ENCODE results near the gene C19orf67.

Gene C19orf67

DNA sequence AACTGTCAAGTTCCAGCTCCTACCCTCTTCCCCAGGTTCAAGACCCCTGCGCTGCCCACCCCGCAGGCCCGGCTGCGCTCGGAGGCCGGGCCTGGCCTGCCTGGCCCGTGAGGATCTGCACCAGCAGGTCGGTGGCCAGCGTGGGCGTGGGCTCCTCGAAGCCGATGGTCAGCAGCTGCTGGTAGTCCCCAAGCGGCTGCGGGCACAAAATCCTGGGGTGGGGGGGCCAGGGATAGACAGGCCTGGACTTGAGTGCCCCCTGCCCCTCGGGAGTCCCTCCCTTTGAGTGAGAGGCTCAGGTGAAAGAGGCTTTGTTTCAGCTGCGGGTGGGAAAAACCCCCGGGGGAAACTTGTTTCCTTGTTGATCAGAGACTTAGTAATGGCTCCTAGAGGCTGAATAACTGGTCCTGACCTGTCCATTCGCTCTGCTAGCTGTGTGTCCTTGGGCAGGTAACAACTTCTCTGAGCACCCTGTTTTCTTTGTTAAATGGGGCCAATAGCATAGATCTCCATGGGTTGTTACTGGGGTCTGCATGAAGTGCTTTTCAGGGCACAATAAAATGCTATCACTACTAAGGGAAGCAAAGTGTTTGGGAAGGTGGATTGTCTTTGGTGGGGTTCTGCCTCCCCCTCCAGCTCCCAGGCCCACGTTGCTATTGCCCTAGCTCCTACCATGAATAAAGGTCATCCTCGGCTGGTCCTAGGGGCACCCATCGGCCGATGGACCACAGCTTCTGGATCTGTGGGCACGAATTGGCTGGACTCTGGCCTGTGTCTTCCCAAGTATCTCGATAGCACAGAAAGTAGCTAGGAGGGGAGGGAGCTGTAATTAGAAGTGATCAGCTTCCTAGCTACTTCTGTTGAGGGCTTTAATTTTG, 3.5 kb downstream of the C19orf67 start:
- no peak for DNase-seq (ENCODE audit: low read depth)

DNA sequence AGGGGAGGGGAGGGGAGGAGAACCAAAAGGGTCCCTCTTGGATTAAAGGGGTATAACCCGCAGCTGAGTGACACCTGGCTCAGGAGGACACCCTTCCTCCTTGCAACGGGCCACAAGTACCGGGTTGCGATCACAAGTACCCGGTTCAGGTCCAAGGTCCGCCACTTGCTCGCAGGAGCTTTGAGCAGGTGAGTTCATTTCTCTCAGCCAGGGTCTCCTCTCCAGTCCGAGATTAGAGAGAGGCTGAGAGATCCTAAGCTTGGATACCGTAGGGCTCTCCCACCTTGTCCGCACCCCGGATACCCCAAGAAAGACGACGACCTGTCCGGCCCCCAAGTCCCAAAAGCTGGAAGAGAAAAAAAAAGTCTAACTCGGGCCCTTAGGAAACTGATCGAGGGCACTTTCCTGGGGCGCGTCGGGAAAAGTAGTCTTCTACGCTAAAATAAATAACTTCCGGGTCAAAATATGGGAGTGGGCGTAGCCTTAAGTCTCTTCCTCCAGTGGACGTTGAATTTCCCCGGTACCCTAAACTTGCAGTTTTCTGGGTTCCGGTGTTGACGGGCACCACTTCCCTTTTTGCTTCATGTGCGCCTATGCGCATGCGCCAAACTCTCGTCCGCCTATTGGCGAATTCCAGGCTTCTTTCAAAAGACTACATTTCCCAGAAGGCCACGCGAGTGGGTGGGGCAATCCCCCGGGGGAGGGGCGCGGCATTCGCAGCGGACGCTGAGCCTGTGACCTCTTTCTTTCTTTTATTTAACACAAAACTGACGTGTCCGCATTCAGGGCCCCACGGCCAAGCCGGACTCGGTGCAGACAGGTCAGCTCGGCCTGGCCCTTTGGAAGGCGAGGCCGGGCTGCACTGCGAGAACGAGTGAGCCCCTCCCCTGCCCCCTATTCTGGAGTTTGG, 4.4 kb downstream of the C19orf67 start:
- peak; percentile 100 for DNase-seq (ENCODE audit: low read depth)

- no peak for DNase-seq (ENCODE audit: low read depth)
These were observed 7.2 kb downstream of the C19orf67 start for GRCh38 chr19:14078411-14078810.

GRCh38 chr19:14073925-14074838, 11.4 kb downstream of the C19orf67 start:
- DNase-seq (ENCODE audit: low read depth): no peak

DNA sequence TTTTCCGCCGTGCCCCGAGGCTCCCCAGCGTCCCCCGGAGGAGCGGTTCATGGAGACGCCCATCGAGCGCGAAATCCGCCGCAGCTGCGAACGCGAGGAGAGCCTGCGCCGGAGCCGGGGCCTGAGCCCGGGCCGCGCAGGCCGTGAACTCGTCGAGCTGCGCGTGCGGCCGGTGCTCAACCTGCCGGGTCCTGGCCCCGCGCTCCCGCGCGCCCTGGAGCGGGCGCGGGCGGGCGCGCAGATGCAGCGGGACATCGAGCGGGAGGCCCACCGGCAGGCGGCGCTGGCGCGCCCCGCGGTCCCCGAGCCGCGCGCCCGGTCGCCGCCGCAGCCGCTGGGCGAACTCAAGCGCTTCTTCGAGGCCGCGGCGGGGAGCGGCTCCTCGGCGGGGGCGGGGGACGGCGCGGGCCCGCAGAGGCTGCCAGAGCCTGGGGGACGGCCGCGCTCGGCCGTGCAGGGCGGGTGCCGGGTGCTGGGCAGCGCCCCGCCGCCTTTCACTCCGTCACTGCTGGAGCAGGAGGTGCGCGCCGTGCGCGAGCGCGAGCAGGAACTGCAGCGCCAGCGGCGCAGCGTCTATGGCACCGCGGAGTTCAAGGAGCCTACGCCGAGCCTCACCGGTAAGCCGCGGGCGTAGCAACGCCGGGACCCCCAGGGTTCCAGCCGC, 12.2 kb downstream of the C19orf67 start:
- DNase-seq (ENCODE audit: low read depth): peak; percentile 76

DNA sequence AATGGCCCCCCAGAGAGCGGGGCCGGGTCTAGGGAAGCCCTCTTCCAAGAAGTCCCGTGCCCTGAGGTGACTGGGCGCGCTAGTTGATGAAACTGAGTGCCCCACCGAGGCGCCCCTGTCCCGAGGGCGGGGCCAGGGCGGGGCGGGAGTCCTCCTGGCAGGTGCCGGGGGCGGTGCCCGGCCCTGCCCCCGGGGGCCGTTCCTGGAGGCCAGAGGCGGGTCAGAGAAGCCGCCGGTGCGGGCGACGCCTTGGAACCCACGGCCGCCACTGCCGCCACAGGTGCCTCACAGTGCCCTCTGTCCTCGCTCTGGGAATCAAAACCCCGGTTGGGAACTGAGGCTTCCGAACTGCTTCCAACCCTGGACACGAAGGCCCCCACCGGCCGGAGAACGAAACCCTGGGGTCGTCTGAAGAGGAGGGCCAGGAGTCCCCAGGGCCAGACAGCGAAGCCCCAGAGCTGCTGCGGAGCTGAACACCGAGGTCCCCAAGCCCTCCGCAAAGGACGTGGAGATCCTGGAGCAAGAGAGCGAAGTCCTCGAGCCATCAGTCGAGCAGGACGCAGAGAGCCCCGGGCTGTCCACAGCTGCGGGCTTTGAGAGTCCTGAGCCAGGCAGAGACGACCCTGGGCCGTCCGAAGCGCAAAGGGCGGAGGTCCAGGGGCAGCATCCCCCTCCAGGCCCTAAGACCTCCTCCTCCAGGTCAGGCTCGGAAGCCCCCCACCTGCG, 12.9 kb downstream of the C19orf67 start, which contains the start of gene MISP3:
Gene MISP3, plus strand, starts transcription at position 252 of the 726 bp plus-strand sequence. CDS start 524 bp downstream, outside the sequence.
- peak; percentile 43 for DNase-seq (ENCODE audit: low read depth)

DNA sequence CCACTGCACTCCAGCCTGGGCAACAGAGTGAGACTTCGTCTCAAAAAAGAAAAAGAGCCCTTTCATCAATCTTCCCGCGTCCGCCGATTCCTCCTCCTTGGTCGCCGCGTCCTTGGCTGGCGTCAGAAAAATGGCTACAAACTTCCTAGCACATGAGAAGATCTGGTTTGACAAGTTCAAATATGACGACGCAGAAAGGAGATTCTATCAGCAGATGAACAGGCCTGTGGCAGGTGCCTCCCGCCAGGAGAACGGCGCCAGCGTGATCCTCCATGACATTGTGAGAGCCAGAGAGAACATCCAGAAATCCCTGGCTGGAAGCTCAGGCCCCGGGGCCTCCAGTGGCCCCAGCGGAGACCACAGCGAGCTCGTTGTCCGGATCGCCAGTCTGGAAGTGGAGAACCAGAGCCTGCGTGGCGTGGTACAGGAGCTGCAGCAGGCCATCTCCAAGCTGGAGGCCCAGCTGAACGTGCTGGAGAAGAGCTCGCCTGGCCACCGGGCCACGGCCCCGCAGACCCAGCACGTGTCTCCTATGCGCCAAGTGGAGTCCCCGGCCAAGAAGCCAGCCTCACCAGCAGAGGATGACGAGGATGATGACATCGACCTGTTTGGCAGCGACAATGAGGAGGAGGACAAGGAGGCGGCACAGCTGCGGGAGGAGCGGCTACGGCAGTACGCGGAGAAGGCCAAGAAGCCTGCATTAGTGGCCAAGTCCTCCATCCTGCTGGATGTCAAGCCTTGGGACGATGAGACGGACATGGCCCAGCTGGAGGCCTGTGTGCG, 15.1 kb downstream of the C19orf67 start:
- DNase-seq (ENCODE audit: low read depth): no peak

DNA sequence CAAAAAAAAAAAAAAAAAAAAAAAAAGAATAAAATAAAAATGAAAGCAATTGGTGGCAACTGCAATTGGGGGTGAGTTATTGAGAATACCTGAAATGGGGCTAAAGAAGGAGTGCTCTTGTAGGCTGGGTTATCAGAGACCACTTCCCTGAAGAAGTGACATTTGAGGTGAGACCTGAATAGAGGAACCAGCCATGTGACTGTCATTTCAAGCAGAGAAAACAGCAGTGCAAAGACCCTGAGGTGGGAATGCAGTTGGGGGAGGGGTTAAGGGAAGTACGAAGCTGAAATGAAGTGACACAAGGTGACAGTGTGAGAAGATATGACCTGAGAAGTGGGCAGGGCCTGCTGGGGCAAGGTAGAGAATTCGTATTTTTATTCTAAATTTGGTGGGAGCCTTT, 19.4 kb downstream of the C19orf67 start:
- no peak for DNase-seq (ENCODE audit: low read depth)

- peak; percentile 28 for DNase-seq (ENCODE audit: low read depth)
These were observed 22.5 kb downstream of the C19orf67 start for GRCh38 chr19:14063105-14063504.

DNA sequence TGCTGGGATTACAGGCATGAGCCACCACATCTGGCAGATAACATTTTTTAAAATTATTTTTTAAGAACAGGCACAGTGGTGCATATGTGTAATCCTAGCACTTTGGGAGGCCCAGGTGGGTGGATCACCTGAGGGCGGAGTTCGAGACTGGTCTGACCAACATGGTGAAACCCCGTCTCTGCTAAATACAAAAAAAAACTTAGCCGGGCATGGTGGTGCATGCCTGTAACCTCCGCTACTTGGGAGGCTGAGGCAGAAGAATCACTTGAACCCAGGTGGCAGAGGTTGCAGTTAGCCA, 23.1 kb downstream of the C19orf67 start:
- no peak for DNase-seq (ENCODE audit: low read depth)

GRCh38 chr19:14061751-14062557, 23.6 kb downstream of the C19orf67 start, which contains the start of gene PALM3:
Gene PALM3, minus strand, starts transcription at chr19:14062076. Its CDS starts 96 bp downstream, at chr19:14061980.
- DNase-seq (ENCODE audit: low read depth): no peak

DNA sequence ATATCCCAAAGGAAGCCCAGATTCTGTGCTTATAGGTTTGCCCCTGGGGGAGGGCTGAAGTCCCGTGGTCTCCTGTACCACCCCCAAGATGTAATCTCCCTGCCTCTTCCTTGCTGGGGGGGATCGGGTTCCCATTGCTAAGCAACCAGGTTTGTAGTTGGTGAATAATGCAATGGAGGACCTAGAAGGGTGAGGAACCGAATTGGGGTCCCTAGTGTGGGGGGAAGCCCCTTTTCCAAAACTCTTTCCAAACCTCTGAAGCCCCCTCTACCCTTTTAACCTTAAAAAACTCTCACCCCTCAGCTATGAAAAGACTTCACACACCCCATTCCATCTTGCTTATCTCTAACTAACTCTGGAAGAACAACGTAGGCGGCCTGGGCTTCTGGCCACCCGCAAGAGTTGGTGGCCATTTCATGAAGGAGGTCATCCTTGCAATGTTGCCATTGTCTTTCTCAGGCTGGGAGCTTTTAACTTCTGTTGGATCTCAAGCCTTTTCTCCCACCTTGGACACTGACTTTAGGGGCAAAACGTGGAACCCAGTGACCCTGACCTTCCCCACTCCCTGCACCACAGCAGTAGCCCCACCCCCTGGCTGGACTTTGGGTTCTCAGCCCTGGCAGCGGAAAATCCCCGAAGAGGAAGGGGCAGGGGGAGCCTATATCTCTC, 24.4 kb downstream of the C19orf67 start:
- no peak for DNase-seq (ENCODE audit: low read depth)

DNA sequence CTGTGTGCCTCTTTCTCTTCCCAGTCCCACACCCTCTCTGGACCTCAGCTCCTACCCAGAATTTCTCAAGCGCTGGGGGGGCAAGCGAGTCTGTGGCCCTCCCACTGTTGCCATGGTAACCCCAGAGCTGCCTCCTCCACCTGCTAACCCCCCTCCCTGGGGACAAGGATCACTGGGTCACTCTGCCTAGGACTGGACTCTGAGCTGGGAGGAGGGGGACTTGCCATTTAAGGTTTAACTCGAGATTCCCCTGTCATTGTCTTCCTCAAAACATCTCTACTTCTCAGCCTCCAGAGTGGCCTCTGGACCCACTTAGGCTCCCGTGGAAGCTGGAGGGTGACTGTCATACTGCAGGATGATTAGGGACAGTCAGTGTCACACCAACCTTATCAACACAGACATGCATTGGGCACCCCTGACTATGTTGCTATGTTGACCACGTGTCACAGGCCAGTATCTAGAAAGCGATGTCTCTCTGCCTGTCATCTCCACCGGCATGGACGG, 25.9 kb downstream of the C19orf67 start:
- DNase-seq (ENCODE audit: low read depth): no peak

GRCh38 chr19:14059093-14059480, 26.5 kb downstream of the C19orf67 start:
- no peak for DNase-seq (ENCODE audit: low read depth)

- no peak for DNase-seq (ENCODE audit: low read depth)
These were observed 27.1 kb downstream of the C19orf67 start for GRCh38 chr19:14058182-14059092.

DNA sequence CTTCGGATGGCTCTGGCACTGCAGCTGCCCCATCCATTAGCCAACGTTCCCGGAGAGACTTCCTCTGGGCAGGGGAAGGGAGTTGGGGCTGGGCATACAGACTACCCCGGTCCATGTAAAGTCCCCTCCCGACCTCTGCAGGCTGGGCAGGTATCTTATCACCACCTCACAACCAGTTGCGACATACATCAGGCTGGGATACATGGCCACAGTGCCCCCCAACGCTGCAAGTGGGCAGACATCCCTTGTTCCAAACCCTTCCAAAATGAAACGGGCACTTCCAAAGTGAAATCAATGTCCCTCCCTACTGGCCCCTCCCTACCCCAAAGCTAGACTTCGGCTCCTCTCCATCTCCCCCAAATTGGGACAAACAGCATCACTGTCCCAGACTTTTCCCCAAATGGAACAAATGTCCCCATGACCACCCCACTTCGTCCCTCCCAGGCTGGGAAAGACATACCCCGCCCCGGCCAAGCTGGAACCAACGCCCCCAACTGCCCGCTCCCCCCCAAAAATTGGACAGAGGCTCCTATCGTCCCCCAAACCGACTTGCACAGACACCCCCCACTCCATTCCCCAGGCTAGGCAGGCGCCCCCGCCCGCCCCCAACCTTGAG, 28.7 kb downstream of the C19orf67 start:
- DNase-seq (ENCODE audit: low read depth): no peak
